Fibroblast of upper back skin (primary cell): ENCODE results near the gene RABEP1.

Experiments used
- DNase-seq: peaks from one replicate; pipeline ENCODE4 v3.0.0-alpha.2; 2013

Gene RABEP1

DNA sequence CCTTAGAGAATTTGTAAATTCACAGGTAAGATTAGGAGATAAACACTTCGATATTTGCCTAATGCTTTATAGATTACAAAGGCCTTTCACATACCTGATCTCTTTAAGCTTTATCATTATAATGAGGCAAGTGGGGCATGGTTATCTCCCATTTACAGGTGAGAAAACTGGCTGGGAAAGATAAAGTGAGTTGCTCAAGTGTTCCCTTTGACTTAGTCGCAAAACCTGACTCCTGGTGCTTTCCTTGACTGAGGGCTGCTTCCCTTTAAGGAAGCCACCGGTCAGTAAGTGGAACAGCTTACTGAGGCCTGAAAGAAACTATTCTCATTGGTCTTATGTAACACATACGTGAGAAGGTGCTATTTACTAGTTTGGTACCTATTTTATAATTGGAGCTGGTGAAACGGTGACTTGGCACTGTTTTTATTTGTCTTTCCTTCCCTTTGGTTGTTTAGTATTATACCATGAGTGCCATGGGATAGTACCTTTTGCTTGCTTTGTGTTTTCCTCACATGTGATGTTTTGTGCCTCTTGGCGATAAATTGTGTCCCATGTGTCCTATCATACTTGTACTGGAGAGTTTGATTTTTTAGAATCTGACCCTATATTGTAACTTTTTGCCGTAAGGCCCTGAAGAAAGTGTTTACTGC is 80.2 kb downstream of the RABEP1 start:
- DNase-seq: no peak

DNA sequence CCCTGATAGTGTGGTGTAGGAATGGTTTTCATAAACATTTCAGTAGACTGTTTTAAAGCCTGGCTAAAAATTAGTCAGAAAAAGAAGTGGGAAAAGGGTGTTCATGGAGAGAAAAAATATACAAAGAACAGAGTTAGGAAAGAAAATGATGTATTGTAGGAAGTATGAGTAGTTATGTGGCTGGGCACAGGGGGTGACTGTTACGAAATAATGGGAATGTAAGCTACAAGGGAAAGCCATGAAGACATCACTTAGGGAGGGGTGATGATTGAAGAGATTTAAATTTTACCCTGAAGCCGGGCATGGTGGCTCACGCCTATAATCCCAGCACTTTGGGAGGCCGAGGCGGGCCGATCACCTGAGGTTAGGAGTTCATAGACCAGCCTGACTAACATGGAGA is 82.1 kb downstream of the RABEP1 start:
- DNase-seq: peak; percentile 28

DNA sequence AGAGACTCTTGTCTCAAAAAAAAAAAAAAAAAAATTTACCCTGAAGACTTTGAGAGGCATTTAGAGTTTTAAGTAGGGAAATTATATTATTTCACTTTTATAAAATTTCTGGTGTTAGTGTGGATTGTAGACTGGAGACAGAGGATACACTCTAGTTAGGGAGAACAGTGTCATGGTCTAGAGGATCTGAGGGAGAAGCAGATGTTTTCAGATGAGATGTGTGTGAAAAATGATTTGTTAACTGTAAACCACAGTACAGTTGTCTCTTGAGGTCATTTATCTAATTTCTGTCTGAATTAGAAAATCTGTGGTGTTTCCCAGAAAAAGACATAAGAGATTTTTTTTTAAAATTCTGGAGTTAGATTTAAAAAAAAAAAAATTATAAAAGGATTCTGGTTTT is 82.6 kb downstream of the RABEP1 start:
- DNase-seq: no peak

DNA sequence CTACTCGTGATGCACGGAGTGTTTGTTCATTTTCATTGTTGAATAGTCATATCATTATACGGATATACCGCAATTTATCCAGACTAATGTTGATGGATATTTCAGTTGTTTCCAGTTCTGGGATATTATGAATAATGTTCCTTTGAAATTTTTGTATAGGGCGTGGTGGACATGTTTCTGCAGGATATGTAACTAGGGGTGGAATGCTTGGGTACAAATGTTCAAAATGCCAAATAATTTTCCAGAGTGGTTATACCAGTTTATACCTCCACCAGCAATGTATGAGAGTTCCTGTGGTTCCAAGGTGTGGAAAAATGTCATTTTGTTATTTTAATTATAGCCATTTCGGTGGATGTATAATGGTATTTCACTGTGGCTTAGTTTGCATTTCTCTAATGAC is 83.7 kb downstream of the RABEP1 start:
- DNase-seq: no peak

DNA sequence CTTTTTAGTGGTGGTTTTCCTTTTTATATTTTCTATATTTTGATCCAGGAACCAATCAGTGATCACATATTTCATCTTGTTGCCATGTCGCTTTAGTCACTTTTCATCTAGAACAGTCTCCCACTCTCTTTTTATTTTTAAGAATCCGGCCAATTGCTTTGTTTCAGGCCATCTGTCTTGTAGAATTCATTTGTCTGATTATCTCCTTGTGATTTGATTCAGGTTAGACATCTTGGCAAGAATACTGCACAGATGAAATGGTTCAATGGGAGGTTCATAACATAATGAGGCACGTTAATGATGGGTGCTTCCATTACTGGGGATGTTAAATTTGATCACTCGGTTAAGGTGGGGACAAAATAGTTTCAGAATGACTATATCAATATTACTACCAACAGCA is 88.3 kb downstream of the RABEP1 start:
- DNase-seq: no peak

DNA sequence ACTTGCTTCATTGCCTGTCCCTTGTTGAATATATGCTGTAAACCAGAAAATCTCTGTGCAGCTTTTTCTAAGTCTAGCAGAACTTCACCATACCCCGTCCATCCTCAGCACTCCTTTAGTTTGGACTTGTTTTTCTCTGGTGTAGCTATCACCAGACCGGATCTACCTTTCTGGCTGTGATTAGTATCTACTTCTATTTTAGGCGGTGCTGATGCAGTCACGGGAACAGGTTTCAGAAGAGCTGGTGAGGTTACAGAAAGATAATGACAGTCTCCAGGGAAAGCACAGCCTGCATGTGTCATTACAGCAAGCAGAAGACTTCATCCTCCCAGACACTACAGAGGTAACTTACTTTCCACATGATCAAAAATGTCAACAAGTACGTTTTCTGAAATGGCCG is 91.0 kb downstream of the RABEP1 start:
- no peak for DNase-seq

DNA sequence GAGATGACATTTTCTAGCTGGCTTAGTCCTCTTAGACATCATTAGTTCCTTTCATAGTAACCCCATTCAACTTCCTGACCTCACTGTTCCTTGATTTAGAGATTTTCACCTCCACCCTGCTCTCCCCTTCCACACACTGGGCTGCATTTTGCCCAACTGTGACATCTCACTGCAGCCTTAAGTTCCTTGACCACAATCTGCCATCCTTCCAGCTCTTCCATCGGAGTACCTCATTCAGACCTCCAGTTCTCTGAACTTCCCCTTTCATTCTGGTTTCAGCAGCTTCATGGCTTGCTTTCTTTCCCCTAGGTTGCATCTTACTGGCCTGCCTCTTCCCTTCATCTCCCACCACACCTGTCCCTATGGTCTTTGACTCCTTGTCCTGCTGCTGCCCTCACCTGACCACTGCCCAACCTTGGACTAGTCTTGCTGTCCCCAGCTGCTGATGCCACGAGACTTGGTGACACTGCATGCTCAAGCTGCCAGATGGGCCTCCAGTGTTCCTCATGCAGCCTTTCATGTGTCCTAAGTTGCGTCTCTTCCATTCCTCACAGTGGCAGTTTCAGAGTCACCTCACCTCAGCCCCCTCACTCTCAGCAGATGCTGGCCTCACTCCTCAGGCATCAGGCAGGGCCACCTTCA is 96.6 kb downstream of the RABEP1 start:
- DNase-seq: no peak

DNA sequence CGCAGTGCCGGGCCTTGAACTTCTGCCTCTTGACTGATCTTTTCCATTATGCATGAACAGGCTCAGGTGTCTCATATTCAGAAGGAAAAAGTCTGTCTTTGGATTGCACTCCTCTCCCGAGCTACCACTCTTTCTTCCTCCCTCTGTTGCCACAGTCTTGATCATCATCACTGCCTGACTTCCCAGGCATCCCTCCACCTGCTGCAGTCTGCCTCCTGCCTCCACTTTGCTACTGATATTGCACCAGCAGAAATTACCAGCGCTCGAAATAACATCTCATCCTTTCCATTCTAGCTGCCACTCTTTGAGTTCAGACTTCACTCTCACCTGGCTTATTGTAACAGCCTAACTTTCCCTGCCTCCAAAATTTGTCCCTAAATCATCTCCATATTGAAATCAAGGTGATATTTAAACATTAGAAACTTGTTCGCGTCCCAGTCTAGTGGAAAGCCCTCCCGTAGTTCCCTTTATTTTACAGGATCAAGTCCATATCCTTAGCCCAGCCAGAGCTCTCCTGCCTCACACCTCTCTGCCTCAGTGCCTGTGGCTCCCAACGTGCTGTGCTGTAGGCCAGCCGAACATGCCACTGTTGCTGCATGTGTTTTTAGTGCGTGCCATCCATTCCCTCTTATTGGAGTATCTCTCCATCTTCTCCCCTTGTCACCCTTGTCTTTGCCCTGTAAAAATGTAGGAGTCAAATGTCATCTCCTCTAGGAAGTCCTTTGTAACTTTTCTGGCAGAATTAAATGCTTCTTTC is 97.4 kb downstream of the RABEP1 start:
- no peak for DNase-seq

DNA sequence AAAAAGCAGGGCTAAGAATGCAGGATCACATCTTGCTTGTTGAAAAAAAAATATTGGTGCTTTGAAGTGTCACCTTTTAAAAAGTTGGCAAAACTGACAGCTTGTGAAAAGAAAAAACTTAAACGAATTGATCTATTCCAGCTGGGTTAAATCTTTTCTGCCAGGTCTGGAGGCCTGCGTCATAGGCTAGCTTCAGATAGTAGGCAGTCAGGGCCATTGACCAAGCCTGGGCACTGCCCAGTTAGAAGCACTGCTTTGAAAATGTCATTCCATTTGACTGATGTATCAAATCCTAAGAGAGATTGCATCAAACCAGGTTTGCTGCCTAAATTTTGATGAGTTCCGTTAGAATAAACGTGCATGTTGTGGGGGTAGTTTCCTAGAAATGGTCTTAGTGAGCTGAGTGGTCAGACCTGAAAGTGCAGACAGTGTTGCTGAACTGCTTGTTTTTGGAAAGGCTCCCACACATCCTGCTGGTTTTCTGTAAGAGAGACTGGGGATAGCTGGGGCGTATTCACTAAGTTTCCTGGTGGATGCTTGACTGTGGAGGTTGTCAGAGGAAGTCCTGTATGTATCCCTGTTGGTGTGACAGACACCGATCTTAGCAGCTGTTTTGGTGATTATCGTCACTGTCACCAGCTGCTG is 98.5 kb downstream of the RABEP1 start:
- peak; percentile 2 for DNase-seq

DNA sequence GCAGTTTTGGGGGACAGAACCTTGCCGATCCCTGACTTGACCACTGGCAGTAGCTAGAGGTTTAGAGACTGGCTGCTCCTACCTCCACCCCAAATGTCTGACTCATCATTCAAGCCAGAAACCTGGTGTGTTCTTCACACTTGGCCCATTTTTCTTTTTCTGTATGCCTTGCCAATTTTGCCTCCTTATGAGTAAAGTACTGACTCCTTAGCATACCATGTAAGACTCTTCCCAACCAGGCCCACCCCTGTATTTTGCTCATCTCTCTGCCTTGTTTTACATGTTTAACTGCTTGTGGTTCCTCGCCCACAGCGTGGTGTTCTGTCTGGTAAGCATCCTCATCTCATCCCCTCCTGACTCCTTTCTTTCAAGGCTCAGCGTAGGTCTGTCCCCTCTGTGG is 99.5 kb downstream of the RABEP1 start:
- DNase-seq: peak; percentile 25

DNA sequence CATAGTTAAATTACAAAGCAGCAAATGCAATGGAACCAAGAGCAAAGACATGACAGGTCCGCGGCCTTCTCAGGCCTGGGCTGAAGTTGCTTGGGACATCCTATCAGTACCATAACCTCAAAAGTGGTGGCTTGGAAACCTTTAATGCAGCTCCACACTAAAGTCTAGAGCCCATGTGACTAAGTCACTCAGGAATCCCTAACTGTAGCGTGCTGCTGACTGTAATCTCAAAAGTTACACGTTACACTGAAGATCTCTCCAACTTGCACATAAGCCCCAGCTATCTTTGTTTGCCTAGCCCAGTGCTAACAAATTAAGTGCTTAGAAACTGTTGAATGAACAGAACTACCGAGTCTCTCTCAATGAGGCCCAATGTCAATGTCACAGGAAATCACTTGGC is 109.6 kb downstream of the RABEP1 start:
- DNase-seq: no peak

DNA sequence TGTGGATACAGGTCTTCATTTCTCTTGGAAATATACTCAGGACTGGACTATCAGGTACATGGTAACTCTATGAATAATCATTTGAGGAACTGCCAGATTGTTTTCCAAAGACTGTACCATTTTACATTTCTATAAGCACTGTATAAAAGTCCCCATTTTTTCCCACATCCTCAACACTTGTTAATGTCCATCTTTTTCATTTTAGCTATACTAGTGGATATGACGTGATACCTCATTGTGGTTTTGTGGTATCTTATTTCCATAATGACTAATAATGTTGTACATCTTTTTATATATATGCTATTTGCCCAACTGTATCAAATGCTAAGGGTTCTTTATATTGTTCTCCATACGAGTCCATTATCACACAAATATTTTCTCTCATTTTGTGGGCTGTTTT is 114.5 kb downstream of the RABEP1 start:
- DNase-seq: no peak

DNA sequence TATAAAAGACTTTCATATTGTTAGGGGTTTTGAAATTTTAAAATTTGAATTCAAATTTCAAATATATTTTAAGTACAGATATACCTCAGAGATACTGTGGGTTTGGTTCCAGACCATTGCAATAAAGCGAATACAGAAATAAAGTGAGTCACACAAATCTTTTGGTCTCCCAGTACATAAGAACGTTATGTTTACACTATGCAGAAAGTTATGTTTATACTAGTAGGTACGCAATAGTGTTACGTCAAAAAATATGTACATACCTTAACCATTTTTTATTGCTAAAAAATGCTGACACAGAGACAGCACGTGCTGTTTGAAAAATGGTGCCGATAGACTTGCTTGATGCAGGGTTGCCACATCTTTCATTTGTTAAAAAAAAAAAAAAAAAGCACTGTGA is 117.7 kb downstream of the RABEP1 start:
- DNase-seq: no peak

DNA sequence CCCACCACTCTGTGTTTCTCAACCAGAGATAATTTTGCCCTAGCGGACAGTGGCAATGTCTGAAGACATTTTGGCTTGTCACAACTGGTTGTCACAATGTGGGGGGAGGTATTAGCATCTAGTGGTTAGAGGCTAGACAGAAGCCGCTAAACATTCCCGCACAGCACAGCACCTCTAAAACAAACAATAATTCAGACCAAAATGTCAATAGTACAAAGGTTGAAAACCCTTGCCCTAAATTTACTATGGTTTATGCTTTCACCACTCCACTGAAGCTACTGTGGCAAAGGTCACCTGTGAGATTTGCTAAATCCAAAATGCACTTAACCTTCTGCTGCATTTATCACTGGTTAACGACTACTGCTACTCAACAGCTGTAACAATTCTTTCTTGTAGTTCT is 123.3 kb downstream of the RABEP1 start:
- DNase-seq: no peak

DNA sequence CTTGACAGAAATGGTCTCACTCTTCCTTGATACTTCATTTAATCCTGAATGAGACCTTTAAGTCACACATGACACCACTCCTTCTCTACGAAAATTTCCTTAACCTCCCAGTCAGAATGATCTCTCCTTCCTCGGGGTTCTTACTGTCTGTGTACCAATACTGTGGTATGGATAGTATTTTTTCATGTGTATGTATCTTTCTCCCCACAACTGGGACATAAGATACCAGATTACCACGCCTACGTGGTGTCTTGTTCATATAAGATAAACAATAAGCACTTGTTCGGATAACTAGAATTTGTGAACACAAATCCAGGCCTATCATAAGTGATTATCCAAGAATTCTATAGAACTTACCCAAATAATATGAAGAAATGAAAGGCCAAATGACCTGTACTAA is 126.1 kb downstream of the RABEP1 start:
- no peak for DNase-seq

DNA sequence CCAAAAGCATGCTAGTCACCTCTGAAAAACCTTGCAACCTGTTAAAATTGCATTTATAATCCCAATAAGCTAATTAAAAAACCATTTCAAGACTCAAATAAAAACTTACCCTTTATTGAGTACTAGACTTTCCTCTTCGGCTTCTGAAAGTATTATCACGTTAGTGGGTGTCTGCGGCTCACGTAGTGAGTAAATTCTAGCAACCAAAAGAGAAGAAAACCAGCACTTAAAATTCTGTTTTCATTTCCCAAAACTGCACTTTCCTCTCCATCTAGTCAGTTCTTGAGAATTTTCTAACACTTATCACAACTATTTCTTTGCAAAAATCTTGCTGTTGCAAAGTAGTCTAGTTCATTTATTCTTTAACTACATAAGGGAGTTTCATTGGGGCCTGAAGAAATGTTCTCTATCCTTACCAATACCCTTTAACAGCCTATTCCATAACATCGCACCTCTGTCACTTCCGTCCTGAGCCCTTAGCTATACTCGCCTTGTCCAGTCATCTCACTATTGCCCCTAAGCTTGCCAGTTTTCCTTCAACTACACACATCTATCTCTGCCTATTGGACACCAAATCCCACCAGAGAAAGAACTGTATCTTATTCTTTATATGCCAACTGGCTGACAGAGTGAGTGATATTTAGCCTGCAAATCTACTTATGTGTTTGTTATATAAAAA is 128.6 kb downstream of the RABEP1 start:
- no peak for DNase-seq

DNA sequence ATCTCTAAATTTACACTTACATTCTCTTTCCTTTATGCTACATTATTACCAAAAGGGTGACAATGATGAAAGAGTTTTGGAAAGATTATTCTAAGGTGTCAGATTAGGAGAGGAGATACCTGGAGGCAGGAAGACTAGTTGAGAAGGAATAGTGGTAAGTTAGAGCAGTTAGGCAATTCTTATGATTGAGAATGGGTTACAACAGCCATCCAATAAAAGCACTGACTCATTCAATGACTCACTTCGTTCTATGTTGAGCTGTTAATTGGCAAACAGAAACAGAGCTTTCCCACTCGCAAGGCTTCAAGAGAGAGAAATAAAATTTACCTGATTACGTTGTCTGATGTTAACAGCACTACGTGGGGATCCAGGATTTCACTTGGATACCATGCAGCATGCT is 131.6 kb downstream of the RABEP1 start:
- peak; percentile 80 for DNase-seq

DNA sequence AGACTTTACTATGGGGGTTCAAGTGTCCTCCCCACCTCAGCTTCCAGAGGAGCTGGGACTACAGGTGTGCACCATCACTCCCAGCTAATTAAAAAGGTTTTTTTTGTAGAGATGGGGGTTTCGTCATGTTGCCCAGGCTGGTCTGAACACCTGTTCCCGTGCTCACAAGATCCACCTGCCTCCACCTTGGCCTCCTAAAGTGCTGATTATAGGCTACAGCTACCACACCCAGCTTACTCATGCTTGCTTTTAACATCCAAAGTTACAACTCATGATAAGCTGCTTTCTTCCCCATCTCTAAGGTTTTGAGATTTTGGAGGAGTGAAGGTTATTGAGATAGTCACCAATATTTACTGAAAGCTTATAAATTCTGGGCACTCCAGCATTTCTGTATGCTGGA is 134.8 kb downstream of the RABEP1 start:
- no peak for DNase-seq

DNA sequence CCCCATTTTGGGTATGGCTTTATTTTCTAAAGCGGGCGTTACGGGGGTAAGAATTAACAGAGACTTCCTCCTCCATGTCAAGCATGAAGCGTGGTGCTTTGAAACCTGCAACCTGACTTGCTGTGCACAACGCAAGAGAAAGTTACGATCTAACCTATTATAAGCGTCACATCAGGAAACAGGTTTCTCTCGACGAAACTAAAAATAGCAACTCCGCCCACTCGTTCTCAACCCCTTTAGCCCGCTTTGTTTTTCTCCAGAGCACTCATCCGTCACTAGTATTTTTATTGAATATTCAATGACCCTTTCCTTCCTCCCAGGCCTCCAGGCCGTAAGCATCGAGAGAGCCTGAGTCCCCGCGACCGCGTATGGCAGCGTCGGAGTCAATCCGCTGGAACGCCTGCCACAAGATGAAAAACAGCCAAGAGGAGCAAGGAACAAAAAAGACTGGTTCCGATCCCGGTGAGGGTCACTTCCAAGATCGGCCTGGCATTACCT is 136.8 kb downstream of the RABEP1 start:
- DNase-seq: no peak

DNA sequence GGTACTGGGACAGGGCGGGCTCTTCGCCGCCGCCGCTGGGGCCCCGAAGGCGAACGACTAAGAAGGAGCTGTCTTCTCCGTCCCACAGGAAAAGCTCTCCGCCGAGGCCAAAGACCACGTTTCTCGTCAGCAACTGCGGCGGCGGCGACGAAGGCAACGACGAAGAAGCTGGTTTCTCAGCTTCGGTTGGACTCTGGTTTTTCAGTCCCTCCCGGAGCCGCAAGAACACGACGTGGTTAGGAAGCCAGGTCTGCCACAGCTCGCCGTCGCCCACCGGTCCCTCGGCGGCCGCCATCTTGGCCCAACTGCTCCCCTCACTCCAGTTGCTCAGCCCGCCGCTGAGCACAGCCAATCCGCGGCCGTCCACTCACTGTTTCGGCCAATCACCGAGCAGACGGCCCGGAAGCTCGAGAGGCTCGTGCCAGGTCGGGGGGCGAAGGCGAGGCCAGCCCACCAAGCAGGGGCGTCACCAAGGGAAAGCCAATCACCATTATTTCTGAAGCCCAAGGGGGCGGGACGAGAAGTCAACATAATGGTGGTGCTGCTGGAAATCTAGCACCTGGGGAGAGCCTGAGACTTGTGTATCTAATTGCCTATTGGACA is 137.4 kb downstream of the RABEP1 start, which contains the start of gene NUP88:
NUP88 (minus strand) TSS at position 307 of the 603 bp plus-strand sequence; CDS start at position 295, 12 bp downstream.
- peak; percentile 97 for DNase-seq

DNA sequence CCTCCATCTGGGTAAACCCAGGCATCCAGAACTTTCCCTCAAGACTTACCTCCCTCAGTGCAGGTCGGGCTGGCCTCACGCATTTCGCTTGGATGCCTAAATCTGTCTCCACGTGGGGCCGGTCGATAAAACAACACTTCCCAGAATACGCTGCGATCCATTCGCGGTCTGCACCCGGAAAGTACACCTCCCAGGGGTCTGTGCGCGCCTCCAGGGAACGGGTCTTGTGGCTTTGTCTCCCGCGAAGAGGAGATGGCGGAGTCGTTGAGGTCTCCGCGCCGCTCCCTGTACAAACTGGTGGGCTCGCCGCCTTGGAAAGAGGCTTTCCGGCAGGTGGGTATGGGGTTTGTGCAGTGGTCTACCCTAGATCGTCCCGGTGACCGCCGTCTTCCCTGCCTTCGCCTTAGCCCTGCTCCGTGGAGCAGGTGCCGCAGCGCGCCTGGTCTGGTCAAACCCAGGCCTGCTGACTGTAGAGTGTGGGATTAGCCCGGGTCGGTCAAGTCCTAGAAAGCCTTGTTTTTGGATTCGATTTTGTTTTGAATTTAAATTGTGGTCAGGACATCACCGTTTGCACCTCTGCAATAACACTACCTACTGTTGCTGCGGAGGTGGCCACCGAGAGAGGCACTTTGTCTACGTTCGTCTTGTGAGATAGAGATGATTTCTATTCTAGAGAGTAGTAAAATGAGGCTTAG is 138.0 kb downstream of the RABEP1 start, which contains the start of gene RPAIN:
RPAIN (plus strand) TSS at position 224 of the 695 bp plus-strand sequence; CDS start at position 253, 29 bp downstream.
- DNase-seq: peak; percentile 83

DNA sequence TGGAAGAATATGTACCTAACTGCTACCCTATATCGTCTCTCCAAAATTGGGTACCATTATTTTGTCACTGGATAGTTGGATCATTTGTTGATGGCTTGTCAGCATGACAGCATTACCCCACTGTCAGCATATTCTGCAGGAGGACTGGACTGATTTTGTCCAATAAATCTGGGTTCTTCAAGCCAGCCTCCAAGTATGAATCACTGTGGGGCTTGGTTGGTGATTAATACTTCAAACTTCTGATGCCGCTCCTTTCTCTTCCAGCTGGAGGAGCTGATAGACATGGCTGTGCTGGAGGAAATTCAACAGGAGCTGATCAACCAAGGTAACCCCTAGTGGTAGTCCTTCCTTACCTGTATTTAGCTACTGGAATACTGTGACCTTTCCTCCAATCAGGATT is 140.4 kb downstream of the RABEP1 start:
- DNase-seq: peak; percentile 76
